HepG2 (cell line): ENCODE measurements around the gene CDK1.

ENCODE experiments used
- CREM ChIP-seq, 2 experiments: sonication (generic) in 1 of 2; formaldehyde crosslinking in 1 of 2; IDR thresholded peaks; 2 replicates each; pipeline versions ENCODE4 v1.4.0 to v1.6.1; 2016 to 2020; ENCODE audit warnings: antibody characterized with exemption in 1 of 2, mild to moderate bottlenecking in 1 of 2, missing genetic modification reagents in 1 of 2
- EP300 ChIP-seq, 3 experiments: sonication (generic) in 1 of 3; formaldehyde crosslinking in 1 of 3; IDR thresholded peaks; 2 replicates each; pipeline versions ENCODE4 v1.5.1 to v1.6.1; 2011 to 2020; ENCODE audit warnings: low read depth in 2 of 3, low read length in 2 of 3, borderline replicate concordance in 1 of 3, improper control_type of control experiment in 1 of 3, mild to moderate bottlenecking in 1 of 3, missing genetic modification reagents in 1 of 3, moderate library complexity in 1 of 3
- MAF1 ChIP-seq: sonication (generic); formaldehyde crosslinking; IDR thresholded peaks from 2 replicates; pipeline ENCODE4 v1.5.0; 2020; ENCODE audit warnings: missing genetic modification reagents, borderline replicate concordance
- MYC ChIP-seq: sonication (generic); formaldehyde crosslinking; IDR thresholded peaks from 2 replicates; pipeline ENCODE4 v1.9.0; 2021; ENCODE audit warnings: missing genetic modification reagents, borderline replicate concordance
- ZNF414 ChIP-seq: sonication (generic); formaldehyde crosslinking; IDR thresholded peaks from 2 replicates; pipeline ENCODE4 v1.5.0; 2020; ENCODE audit warnings: missing genetic modification reagents
- ZNF547 ChIP-seq: sonication (generic); formaldehyde crosslinking; IDR thresholded peaks from 2 replicates; pipeline ENCODE4 v1.5.1; 2020; ENCODE audit warnings: mild to moderate bottlenecking, missing genetic modification reagents
- ZNF552 ChIP-seq: sonication (generic); formaldehyde crosslinking; IDR thresholded peaks from 2 replicates; pipeline ENCODE4 v1.9.0; 2022; ENCODE audit warnings: missing genetic modification reagents, mild to moderate bottlenecking, borderline replicate concordance
- ZNF609 ChIP-seq: sonication (generic); formaldehyde crosslinking; IDR thresholded peaks from 2 replicates; pipeline ENCODE4 v1.4.0; 2020; ENCODE audit warnings: mild to moderate bottlenecking, missing genetic modification reagents, borderline replicate concordance
- ZNF713 ChIP-seq: sonication (generic); formaldehyde crosslinking; IDR thresholded peaks from 2 replicates; pipeline ENCODE4 v1.4.0; 2020; ENCODE audit warnings: mild to moderate bottlenecking, missing genetic modification reagents
- TF ChIP-seq, protein P1 (sequence below), 2 experiments: IDR thresholded peaks; 2 replicates each; pipeline ENCODE4 v1.6.1; 2011 to 2012; ENCODE audit warnings: low read length in 2 of 2, borderline replicate concordance in 1 of 2, low read depth in 1 of 2, mild to moderate bottlenecking in 1 of 2, moderate library complexity in 1 of 2

DNA sequence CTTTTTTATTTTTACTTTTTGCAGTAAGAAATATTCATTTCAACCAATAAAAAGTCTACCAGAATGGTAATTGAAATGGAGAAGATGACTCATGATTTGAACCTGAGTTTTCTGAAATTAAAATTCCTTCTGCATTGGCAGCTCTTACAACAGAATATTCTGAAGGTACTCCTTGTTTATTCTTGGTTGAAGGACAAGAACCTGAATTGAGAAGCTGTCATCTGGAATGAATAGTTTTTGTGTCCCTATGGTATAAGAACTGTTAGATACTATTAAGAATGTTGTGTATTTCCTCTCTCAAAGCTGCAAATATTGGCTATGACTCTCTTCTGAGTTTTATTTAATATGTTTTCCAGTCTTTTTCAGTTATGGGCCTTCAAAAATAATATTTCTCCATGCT, 56.1 kb downstream of the CDK1 start:
- TF ChIP-seq MAF1 (CRISPR knock-in tag) (no peak), CREM (IDR thresholded peaks at IDR 0.05) (no peak), CREM (CRISPR knock-in tag; IDR thresholded peaks at IDR 0.05) (no peak), ZNF547 (CRISPR knock-in tag) (no peak), ZNF552 (CRISPR knock-in tag) (no peak), EP300 (IDR thresholded peaks at IDR 0.05; ENCODE audit: low read depth in 2 of 2, low read length in 2 of 2) (no peak), EP300 (CRISPR knock-in tag; IDR thresholded peaks at IDR 0.05; ENCODE audit: borderline replicate concordance) (no peak), ZNF713 (CRISPR knock-in tag) (no peak), ZNF609 (CRISPR knock-in tag) (no peak), ZNF414 (no peak), MYC (CRISPR knock-in tag) (no peak)
- TF ChIP-seq, protein P1, sequence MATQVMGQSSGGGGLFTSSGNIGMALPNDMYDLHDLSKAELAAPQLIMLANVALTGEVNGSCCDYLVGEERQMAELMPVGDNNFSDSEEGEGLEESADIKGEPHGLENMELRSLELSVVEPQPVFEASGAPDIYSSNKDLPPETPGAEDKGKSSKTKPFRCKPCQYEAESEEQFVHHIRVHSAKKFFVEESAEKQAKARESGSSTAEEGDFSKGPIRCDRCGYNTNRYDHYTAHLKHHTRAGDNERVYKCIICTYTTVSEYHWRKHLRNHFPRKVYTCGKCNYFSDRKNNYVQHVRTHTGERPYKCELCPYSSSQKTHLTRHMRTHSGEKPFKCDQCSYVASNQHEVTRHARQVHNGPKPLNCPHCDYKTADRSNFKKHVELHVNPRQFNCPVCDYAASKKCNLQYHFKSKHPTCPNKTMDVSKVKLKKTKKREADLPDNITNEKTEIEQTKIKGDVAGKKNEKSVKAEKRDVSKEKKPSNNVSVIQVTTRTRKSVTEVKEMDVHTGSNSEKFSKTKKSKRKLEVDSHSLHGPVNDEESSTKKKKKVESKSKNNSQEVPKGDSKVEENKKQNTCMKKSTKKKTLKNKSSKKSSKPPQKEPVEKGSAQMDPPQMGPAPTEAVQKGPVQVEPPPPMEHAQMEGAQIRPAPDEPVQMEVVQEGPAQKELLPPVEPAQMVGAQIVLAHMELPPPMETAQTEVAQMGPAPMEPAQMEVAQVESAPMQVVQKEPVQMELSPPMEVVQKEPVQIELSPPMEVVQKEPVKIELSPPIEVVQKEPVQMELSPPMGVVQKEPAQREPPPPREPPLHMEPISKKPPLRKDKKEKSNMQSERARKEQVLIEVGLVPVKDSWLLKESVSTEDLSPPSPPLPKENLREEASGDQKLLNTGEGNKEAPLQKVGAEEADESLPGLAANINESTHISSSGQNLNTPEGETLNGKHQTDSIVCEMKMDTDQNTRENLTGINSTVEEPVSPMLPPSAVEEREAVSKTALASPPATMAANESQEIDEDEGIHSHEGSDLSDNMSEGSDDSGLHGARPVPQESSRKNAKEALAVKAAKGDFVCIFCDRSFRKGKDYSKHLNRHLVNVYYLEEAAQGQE (IDR thresholded peaks at IDR 0.05; ENCODE audit: borderline replicate concordance in 1 of 2, low read depth in 1 of 2, low read length in 2 of 2) = no peak
